HEK293 (cell line): ENCODE data around the gene TSPO.
A peak's percentile ranks its signal among the peaks of the same experiment; 100 is the strongest.

Experiments
- CTCF ChIA-PET: fragments of 350-600 bp; formaldehyde crosslinking; extraction: SDS; loops from one replicate; lab custom pipeline; 2021; ENCODE audit warnings: antibody characterized with exemption; lab: Yijun Ruan, JAX
- POLR2A ChIA-PET: fragments of 300-600 bp; formaldehyde crosslinking; extraction: SDS; loops from one replicate; lab custom pipeline; 2020; ENCODE audit warnings: antibody characterized with exemption, inconsistent platforms; lab: Yijun Ruan, JAX
- H3K27ac ChIP-seq: fragments of 200-500 bp; sonication (Bioruptor generic); 2 replicates; pipeline ENCODE4 v1.5.1; 2014; ENCODE audit warnings: low read depth, low read length, control low read depth, inconsistent platforms; ENCODE audit errors: extremely low read depth
- H3K36me3 ChIP-seq, 2 experiments: fragments of 200-500 bp in 1 of 2; sonication (Bioruptor generic) in 1 of 2; 1 replicate in 1 of 2; 2 replicates in 1 of 2; pipeline ENCODE4 v1.5.1; 2014 to 2017; ENCODE audit warnings: inconsistent platforms in 2 of 2, low read length in 2 of 2; ENCODE audit not compliant: control insufficient read depth in 2 of 2, insufficient read depth in 1 of 2
- H3K4me1 ChIP-seq: fragments of 200-500 bp; sonication (Bioruptor generic); 2 replicates; pipeline ENCODE4 v1.5.1; 2014; ENCODE audit warnings: mild to moderate bottlenecking, low read length, inconsistent platforms; ENCODE audit not compliant: control insufficient read depth, insufficient read depth
- H3K4me3 ChIP-seq: 2 replicates; pipeline ENCODE4 v1.5.1; 2011; ENCODE audit warnings: low read depth, mild to moderate bottlenecking, control low read depth, low read length, moderate library complexity
- H3K9me3 ChIP-seq: fragments of 200-500 bp; sonication (Bioruptor generic); 2 replicates; pipeline ENCODE4 v1.5.1; 2014; ENCODE audit warnings: low read depth, low read length, inconsistent platforms; ENCODE audit not compliant: control insufficient read depth, insufficient read depth
- EGR2 ChIP-seq: fragments of 450-650 bp; formaldehyde crosslinking; IDR thresholded peaks from 2 replicates; pipeline ENCODE4 v1.5.1; 2016; ENCODE audit warnings: low read depth, missing biosample characterization, missing genetic modification characterization
- FEZF1 ChIP-seq: fragments of 450-650 bp; formaldehyde crosslinking; IDR thresholded peaks from 2 replicates; pipeline ENCODE4 v1.5.1; 2016; ENCODE audit warnings: missing biosample characterization, missing genetic modification characterization
- GLIS1 ChIP-seq: fragments of 450-650 bp; formaldehyde crosslinking; IDR thresholded peaks from 2 replicates; pipeline ENCODE4 v1.5.1; 2016; ENCODE audit warnings: missing biosample characterization, missing genetic modification characterization
- KLF1 ChIP-seq: fragments of 450-650 bp; formaldehyde crosslinking; IDR thresholded peaks from 2 replicates; pipeline ENCODE4 v1.5.1; 2016; ENCODE audit warnings: missing biosample characterization, missing genetic modification characterization
- KLF7 ChIP-seq: fragments of 450-650 bp; formaldehyde crosslinking; IDR thresholded peaks from 2 replicates; pipeline ENCODE4 v1.5.1; 2016; ENCODE audit warnings: missing biosample characterization, missing genetic modification characterization, borderline replicate concordance
- SETDB1 ChIP-seq: IDR thresholded peaks from one replicate; pipeline ENCODE4 v1.6.1; 2017; ENCODE audit warnings: mild to moderate bottlenecking, low read length, moderate library complexity, mixed read lengths; ENCODE audit not compliant: insufficient read length
- TCF7L2 ChIP-seq: IDR thresholded peaks from 2 replicates; pipeline ENCODE4 v1.6.1; 2011; ENCODE audit warnings: low read depth, mild to moderate bottlenecking, inconsistent platforms, low read length, moderate library complexity, borderline replicate concordance
- ZEB2 ChIP-seq: fragments of 450-650 bp; formaldehyde crosslinking; IDR thresholded peaks from 2 replicates; pipeline ENCODE4 v1.5.1; 2016; ENCODE audit warnings: missing biosample characterization, missing genetic modification characterization
- ZFHX2 ChIP-seq: fragments of 450-650 bp; formaldehyde crosslinking; conservative IDR thresholded peaks from 2 replicates; pipeline ENCODE4 v1.5.1; 2016; ENCODE audit warnings: missing biosample characterization, missing genetic modification characterization
- ZFP3 ChIP-seq: fragments of 450-650 bp; formaldehyde crosslinking; IDR thresholded peaks from 2 replicates; pipeline ENCODE4 v1.5.1; 2016; ENCODE audit warnings: low read depth, missing biosample characterization, missing genetic modification characterization
- ZFP37 ChIP-seq: fragments of 450-650 bp; formaldehyde crosslinking; IDR thresholded peaks from 2 replicates; pipeline ENCODE4 v1.5.1; 2016; ENCODE audit warnings: missing biosample characterization, missing genetic modification characterization
- ZNF175 ChIP-seq: fragments of 450-650 bp; formaldehyde crosslinking; IDR thresholded peaks from 2 replicates; pipeline ENCODE4 v1.5.1; 2016; ENCODE audit warnings: missing biosample characterization, missing genetic modification characterization
- ZNF335 ChIP-seq: fragments of 450-650 bp; formaldehyde crosslinking; conservative IDR thresholded peaks from 2 replicates; pipeline ENCODE4 v1.5.1; 2016; ENCODE audit warnings: missing biosample characterization, missing genetic modification characterization
- ZNF404 ChIP-seq: fragments of 450-650 bp; formaldehyde crosslinking; IDR thresholded peaks from 2 replicates; pipeline ENCODE4 v1.5.1; 2017; ENCODE audit warnings: missing biosample characterization, missing genetic modification characterization
- ZNF747 ChIP-seq: fragments of 450-650 bp; formaldehyde crosslinking; IDR thresholded peaks from 2 replicates; pipeline ENCODE4 v1.5.1; 2016; ENCODE audit warnings: missing biosample characterization, missing genetic modification characterization
- ZNF791 ChIP-seq: fragments of 450-650 bp; formaldehyde crosslinking; IDR thresholded peaks from 2 replicates; pipeline ENCODE4 v1.5.1; 2016; ENCODE audit warnings: missing biosample characterization, missing genetic modification characterization
- TF ChIP-seq, protein P1 (sequence below): fragments of 450-650 bp; formaldehyde crosslinking; IDR thresholded peaks from 2 replicates; pipeline ENCODE4 v1.5.1; 2016; ENCODE audit warnings: missing biosample characterization, missing genetic modification characterization
- TF ChIP-seq, protein P2 (sequence below): fragments of 450-650 bp; formaldehyde crosslinking; IDR thresholded peaks from 2 replicates; pipeline ENCODE4 v1.5.1; 2016; ENCODE audit warnings: missing biosample characterization, missing genetic modification characterization
- TF ChIP-seq, protein P3 (sequence below): fragments of 450-650 bp; IDR thresholded peaks from 2 replicates; pipeline ENCODE4 v1.5.1; 2018; ENCODE audit warnings: missing biosample characterization, mild to moderate bottlenecking, missing genetic modification characterization
- TF ChIP-seq, protein P4 (sequence below): fragments of 450-650 bp; formaldehyde crosslinking; IDR thresholded peaks from 2 replicates; pipeline ENCODE4 v1.5.1; 2017; ENCODE audit warnings: missing biosample characterization, missing genetic modification characterization
- TF ChIP-seq, protein P5 (sequence below): fragments of 450-650 bp; formaldehyde crosslinking; optimal IDR thresholded peaks from 2 replicates; pipeline ENCODE3; 2016; ENCODE audit warnings: missing biosample characterization, mild to moderate bottlenecking, missing genetic modification characterization

The TSPO gene

DNA sequence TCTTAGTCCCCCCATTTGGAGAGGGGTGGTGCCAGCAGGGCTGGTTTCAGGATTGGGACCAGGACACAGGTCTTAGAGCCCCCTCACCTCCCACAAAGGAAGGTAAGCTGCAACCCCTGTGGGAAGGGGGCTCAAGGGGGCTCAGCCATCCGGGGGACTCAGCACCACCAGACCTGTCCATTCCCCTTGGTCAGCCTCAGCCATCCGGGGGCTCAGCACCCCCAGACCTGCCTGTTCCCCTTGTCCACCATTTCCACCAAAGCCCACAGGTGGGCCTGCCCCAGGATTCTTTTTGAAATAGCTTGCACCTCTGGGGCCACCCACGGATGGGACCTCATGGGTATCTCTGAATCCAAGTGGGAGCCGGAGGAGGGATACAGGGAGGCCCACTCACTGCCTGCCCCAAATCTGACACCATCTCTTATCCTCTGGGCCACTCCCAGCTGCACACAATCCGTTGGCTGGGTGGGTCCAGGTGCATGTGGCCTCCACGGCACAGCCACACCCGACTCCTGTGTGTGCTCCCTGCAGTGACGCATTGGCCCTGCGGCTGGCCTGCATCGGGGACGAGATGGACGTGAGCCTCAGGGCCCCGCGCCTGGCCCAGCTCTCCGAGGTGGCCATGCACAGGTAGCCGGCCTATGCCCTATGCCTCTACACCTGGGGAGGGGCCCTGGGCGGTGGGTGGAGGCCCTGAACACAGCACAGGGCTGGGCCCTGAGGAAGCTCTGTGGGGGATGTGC lies 24.0 kb upstream of the TSPO start:
- Histone ChIP-seq H3K4me1 (peaks cover 3% of the 10 kb centered on the region), H3K9me3 (no peaks in the 10 kb centered on the region), H3K27ac (no peak overlapping the region), H3K4me3 (no peak overlapping the region), H3K36me3 (peaks cover 4 to 15% of the 10 kb centered on the region in 2 experiments; a peak in 2 of 3 replicates)
- CTCF ChIA-PET: interaction anchor here (0.5 to 1.7 kb wide), 4 partner anchors 8 to 102 kb away, joined by 3 to 7 read pairs (median 6); no protein-coding TSS in a partner anchor
- POLR2A ChIA-PET: interaction anchor here (0.6 to 2.2 kb wide), 4 partner anchors 16 to 60 kb away, joined by 3 to 7 read pairs (median 6); partner anchors contain the start of genes MCAT and TTLL12
- TF ChIP-seq KLF7 (no peak), ZNF791 (tag by site-specific recombination) (no peak), KLF1 (tag by site-specific recombination) (peak; percentile 99), ZFHX2 (peak; percentile 38; the same call in 1 of the 2 replicates), GLIS1 (peak; percentile 32; the same call in 1 of the 2 replicates)
- TF ChIP-seq, protein P1, sequence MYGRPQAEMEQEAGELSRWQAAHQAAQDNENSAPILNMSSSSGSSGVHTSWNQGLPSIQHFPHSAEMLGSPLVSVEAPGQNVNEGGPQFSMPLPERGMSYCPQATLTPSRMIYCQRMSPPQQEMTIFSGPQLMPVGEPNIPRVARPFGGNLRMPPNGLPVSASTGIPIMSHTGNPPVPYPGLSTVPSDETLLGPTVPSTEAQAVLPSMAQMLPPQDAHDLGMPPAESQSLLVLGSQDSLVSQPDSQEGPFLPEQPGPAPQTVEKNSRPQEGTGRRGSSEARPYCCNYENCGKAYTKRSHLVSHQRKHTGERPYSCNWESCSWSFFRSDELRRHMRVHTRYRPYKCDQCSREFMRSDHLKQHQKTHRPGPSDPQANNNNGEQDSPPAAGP (tag by site-specific recombination): peak; percentile 46; the same call in 1 of the 2 replicates

DNA sequence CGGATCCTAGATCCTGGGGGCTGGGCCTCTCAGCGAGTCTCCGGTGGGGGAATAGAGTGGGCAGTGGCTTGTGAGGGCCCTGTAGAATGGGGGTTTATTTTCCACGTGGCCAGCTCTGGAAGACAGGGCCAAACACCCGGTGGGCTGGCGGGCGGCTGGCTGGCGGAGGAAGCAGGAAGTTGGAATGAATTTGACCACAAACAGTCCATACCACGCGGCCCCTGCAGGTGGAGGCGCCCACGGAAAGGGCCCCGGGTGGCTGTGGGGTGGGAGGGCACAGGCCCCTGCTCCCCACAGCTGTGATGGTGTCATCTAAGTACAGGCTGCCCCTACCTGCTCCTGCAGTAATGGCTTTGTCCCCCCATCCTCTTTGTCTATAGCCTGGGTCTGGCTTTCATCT lies 23.2 kb upstream of the TSPO start:
- Histone ChIP-seq H3K9me3 (no peaks in the 10 kb centered on the region), H3K4me3 (no peak overlapping the region), H3K27ac (peak overlapping the region; percentile 11; the same call in 1 of the 2 replicates), H3K36me3 (peaks cover 4 to 23% of the 10 kb centered on the region in 2 experiments; a peak in 2 of 3 replicates), H3K4me1 (peaks cover 3% of the 10 kb centered on the region)
- POLR2A ChIA-PET: interaction anchor here (1.9 kb wide), 1 partner anchor 15 kb away, joined by 6 read pairs; the partner anchor contains the start of gene MCAT
- CTCF ChIA-PET: interaction anchor here (1.2 kb wide), 1 partner anchor 101 kb away, joined by 7 read pairs; no protein-coding TSS in a partner anchor
- TF ChIP-seq ZNF404 (tag by site-specific recombination): no peak
- TF ChIP-seq, protein P1 (tag by site-specific recombination): no peak
- no peak for TF ChIP-seq ZNF747 (tag by site-specific recombination)
- peak; percentile 43; the same call in 1 of the 2 replicates for TF ChIP-seq EGR2 (tag by site-specific recombination)
- TF ChIP-seq ZFHX2: peak; percentile 43; the same call in 1 of the 2 replicates
- TF ChIP-seq ZNF175 (tag by site-specific recombination): no peak
- TF ChIP-seq, protein P2, sequence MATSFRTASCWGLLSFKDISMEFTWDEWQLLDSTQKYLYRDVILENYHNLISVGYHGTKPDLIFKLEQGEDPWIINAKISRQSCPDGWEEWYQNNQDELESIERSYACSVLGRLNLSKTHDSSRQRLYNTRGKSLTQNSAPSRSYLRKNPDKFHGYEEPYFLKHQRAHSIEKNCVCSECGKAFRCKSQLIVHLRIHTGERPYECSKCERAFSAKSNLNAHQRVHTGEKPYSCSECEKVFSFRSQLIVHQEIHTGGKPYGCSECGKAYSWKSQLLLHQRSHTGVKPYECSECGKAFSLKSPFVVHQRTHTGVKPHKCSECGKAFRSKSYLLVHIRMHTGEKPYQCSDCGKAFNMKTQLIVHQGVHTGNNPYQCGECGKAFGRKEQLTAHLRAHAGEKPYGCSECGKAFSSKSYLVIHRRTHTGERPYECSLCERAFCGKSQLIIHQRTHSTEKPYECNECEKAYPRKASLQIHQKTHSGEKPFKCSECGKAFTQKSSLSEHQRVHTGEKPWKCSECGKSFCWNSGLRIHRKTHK: no peak

DNA sequence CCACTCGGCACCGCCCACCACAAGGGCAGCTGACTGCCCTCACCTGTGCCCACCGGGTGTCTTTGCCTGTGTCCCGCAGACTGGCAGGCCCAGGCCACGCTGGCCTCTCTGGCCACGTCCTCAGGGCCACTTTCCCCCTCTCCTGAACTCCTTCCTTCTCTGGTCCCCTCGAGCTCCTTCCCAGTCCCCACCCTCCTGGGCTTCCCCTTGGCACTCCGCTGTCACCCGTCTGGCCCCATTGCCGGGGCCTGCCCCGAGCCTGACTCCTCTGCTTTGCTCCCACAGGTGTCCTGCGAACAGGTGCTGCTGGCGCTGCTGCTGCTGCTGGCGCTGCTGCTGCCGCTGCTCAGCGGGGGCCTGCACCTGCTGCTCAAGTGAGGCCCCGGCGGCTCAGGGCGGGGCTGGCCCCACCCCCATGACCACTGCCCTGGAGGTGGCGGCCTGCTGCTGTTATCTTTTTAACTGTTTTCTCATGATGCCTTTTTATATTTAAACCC lies 22.4 kb upstream of the TSPO start:
- H3K27ac ChIP-seq: no peak overlapping the region; the same call in 1 of the 2 replicates
- CTCF ChIA-PET: no interaction called here
- H3K4me3 ChIP-seq: no peak overlapping the region
- no peaks in the 10 kb centered on the region for H3K9me3 ChIP-seq
- H3K36me3 ChIP-seq: peaks cover 12 to 31% of the 10 kb centered on the region in 2 experiments
- POLR2A ChIA-PET: interaction anchor here (1.9 kb wide), 1 partner anchor 14 kb away, joined by 6 read pairs; the partner anchor contains the start of gene MCAT
- peaks cover 3% of the 10 kb centered on the region for H3K4me1 ChIP-seq
- TF ChIP-seq, protein P3, sequence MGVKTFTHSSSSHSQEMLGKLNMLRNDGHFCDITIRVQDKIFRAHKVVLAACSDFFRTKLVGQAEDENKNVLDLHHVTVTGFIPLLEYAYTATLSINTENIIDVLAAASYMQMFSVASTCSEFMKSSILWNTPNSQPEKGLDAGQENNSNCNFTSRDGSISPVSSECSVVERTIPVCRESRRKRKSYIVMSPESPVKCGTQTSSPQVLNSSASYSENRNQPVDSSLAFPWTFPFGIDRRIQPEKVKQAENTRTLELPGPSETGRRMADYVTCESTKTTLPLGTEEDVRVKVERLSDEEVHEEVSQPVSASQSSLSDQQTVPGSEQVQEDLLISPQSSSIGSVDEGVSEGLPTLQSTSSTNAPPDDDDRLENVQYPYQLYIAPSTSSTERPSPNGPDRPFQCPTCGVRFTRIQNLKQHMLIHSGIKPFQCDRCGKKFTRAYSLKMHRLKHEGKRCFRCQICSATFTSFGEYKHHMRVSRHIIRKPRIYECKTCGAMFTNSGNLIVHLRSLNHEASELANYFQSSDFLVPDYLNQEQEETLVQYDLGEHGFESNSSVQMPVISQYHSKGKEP: peak; percentile 77
- TF ChIP-seq FEZF1 (tag by site-specific recombination): peak; percentile 11; the same call in 1 of the 2 replicates
- TF ChIP-seq, protein P4, sequence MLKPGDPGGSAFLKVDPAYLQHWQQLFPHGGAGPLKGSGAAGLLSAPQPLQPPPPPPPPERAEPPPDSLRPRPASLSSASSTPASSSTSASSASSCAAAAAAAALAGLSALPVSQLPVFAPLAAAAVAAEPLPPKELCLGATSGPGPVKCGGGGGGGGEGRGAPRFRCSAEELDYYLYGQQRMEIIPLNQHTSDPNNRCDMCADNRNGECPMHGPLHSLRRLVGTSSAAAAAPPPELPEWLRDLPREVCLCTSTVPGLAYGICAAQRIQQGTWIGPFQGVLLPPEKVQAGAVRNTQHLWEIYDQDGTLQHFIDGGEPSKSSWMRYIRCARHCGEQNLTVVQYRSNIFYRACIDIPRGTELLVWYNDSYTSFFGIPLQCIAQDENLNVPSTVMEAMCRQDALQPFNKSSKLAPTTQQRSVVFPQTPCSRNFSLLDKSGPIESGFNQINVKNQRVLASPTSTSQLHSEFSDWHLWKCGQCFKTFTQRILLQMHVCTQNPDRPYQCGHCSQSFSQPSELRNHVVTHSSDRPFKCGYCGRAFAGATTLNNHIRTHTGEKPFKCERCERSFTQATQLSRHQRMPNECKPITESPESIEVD (tag by site-specific recombination): no peak
- no peak for TF ChIP-seq ZNF335 (tag by site-specific recombination)
- TF ChIP-seq, protein P5, sequence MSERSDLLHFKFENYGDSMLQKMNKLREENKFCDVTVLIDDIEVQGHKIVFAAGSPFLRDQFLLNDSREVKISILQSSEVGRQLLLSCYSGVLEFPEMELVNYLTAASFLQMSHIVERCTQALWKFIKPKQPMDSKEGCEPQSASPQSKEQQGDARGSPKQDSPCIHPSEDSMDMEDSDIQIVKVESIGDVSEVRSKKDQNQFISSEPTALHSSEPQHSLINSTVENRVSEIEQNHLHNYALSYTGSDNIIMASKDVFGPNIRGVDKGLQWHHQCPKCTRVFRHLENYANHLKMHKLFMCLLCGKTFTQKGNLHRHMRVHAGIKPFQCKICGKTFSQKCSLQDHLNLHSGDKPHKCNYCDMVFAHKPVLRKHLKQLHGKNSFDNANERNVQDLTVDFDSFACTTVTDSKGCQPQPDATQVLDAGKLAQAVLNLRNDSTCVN (tag by site-specific recombination): no peak
- TF ChIP-seq ZFP3: no peak
- no peak for TF ChIP-seq ZEB2 (tag by site-specific recombination)
- no peak for TF ChIP-seq ZFP37 (tag by site-specific recombination)
- TF ChIP-seq TCF7L2: no peak
- TF ChIP-seq SETDB1: no peak
